BE2C (cell line): ENCODE results near the gene HS2ST1.

Experiments used
- DNase-seq: peaks from one replicate; pipeline ENCODE4 v3.0.0-alpha.2; 2020
- H3K27me3 ChIP-seq: fragments of 250-450 bp; sonication (Bioruptor Pico); 2 replicates; pipeline ENCODE4 v1.5.1; 2020; ENCODE audit warnings: mild to moderate bottlenecking
- H3K36me3 ChIP-seq: fragments of 250-450 bp; sonication (Bioruptor Pico); 2 replicates; pipeline ENCODE4 v1.5.1; 2020; ENCODE audit warnings: mild to moderate bottlenecking
- H3K4me1 ChIP-seq: fragments of 250-450 bp; sonication (Bioruptor Pico); 2 replicates; pipeline ENCODE4 v1.5.1; 2020
- H3K4me3 ChIP-seq: 2 replicates; pipeline ENCODE4 v1.5.1; 2011; ENCODE audit warnings: low read depth, low read length
- H3K9me3 ChIP-seq: fragments of 250-450 bp; sonication (Bioruptor Pico); 2 replicates; pipeline ENCODE4 v1.5.1; 2020
- CTCF ChIP-seq: IDR thresholded peaks from 2 replicates; pipeline ENCODE4 v1.5.1; 2012; ENCODE audit warnings: mild to moderate bottlenecking, low read depth, low read length

The HS2ST1 gene

GRCh38 chr1:87042111-87042811 lies 127.8 kb downstream of the HS2ST1 start:
- H3K4me3 ChIP-seq: no peak overlapping the region
- no peaks in the 10 kb centered on the region for H3K4me1 ChIP-seq
- H3K36me3 ChIP-seq: no peaks in the 10 kb centered on the region
- no peaks in the 10 kb centered on the region for H3K27me3 ChIP-seq
- no peaks in the 10 kb centered on the region for H3K9me3 ChIP-seq
- TF ChIP-seq CTCF: no peak
- DNase-seq: no peak

GRCh38 chr1:87044424-87044823 lies 130.0 kb downstream of the HS2ST1 start:
- TF ChIP-seq CTCF: no peak
- no peak overlapping the region for H3K4me3 ChIP-seq
- H3K27me3 ChIP-seq: no peaks in the 10 kb centered on the region
- H3K9me3 ChIP-seq: no peaks in the 10 kb centered on the region
- H3K36me3 ChIP-seq: no peaks in the 10 kb centered on the region
- H3K4me1 ChIP-seq: no peaks in the 10 kb centered on the region
- DNase-seq: no peak

GRCh38 chr1:87044840-87045239 lies 130.4 kb downstream of the HS2ST1 start:
- Histone ChIP-seq H3K4me3 (no peak overlapping the region), H3K9me3 (no peaks in the 10 kb centered on the region), H3K36me3 (no peaks in the 10 kb centered on the region), H3K4me1 (no peaks in the 10 kb centered on the region), H3K27me3 (no peaks in the 10 kb centered on the region)
- no peak for TF ChIP-seq CTCF
- no peak for DNase-seq

GRCh38 chr1:87045761-87046304 lies 131.4 kb downstream of the HS2ST1 start:
- no peaks in the 10 kb centered on the region for H3K27me3 ChIP-seq
- H3K36me3 ChIP-seq: no peaks in the 10 kb centered on the region
- no peak overlapping the region for H3K4me3 ChIP-seq
- no peak for TF ChIP-seq CTCF
- DNase-seq: no peak
- no peaks in the 10 kb centered on the region for H3K9me3 ChIP-seq
- H3K4me1 ChIP-seq: no peaks in the 10 kb centered on the region

- Histone ChIP-seq H3K9me3 (no peaks in the 10 kb centered on the region), H3K36me3 (no peaks in the 10 kb centered on the region), H3K27me3 (no peaks in the 10 kb centered on the region), H3K4me3 (no peak overlapping the region), H3K4me1 (no peaks in the 10 kb centered on the region)
- no peak for TF ChIP-seq CTCF
- DNase-seq: no peak
Observed at GRCh38 chr1:87046951-87047350, 132.5 kb downstream of the HS2ST1 start.

GRCh38 chr1:87048237-87048636 lies 133.8 kb downstream of the HS2ST1 start:
- Histone ChIP-seq H3K9me3 (no peaks in the 10 kb centered on the region), H3K27me3 (no peaks in the 10 kb centered on the region), H3K4me1 (no peaks in the 10 kb centered on the region), H3K36me3 (no peaks in the 10 kb centered on the region), H3K4me3 (no peak overlapping the region)
- no peak for TF ChIP-seq CTCF
- DNase-seq: no peak
